GM12872 (cell line): ENCODE data around the gene RALGAPA1.

Experiments
- CTCF ChIP-seq: IDR thresholded peaks from 3 replicates; pipeline ENCODE4 v1.5.1; 2011; ENCODE audit warnings: low read depth, mild to moderate bottlenecking, low read length, moderate library complexity; ENCODE audit not compliant: insufficient read depth

The RALGAPA1 gene

DNA sequence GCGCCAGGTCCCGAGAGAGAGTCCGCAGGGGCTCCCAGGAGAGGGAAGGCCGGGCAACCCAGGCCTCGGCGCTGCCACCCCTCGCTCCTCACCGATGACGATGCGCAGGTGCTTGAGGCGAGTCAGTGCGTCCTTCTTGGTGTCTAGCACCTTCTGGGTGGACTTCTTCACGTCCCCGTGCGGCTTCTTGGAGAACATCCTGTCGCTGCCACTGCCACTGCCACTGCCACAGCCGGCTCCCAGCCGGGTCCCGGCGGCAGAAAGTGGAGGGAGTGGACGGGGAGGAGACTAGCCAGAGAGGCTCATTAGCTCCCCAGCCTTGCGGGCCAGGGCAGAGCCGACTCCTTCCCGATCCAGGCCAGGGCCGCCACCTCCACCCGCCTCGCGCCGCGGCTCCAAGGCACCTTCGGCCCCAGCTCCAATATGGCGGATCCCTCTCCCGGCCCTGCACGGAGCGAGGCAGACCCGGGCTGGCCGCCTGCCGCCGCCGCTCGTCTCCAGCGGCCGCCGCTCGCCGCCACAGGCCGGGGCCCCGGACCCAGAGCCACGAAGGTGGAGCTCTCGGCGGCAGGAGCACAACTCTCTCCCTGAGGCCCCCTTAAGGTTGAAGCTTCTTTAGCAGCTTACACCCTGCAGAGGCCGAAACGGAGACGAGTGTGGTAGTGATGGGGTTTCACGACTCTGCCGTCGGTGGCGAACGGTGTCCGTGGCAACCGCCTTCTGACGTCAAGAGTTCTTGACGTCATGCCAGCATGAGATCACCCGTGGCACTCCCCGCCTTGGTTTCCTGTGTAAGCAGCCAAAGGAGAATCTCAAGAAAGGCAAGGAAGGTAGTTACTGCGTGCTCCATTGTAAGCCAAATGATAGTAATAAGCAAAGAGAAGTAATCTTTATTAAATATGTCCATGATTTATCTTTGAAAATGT lies at the start of gene RALGAPA1:
RALGAPA1 (minus strand) TSS at position 658 of the 926 bp plus-strand sequence; CDS start at position 198, 460 bp downstream.
- TF ChIP-seq CTCF: peak; percentile 44; the same call in 2 of the 3 replicates

DNA sequence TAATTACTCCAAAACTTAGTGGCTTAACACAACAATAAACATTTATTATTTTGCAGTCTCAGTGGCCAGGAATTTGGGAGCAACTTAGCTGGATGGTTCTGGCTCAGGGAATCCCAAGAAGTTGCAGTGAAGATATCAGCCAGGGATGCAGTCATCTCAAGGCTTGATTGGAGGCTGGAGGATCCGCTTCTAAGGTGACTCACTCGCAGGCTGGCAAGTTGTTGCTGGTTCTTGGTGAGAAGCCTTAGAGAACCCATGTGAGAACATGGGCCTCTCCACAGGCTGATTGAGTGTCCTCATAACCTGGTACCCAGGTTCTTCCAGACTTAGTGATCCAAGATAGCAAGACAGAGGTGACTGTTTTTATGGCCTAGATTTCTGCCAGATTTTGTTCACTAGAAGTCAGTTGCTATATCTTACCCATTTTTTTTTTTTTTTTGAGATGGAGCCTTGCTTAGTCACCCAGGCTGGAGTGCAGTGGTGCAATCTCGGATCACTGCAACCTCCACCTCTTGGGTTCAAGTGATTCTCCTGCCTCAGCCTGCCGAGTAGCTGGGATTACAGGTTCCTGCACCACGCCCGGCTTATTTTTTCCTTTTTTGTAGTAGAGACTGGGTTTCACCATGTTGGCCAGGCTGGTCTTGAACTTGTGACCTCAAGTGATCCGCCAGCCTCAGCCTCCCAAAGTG lies 49.6 kb upstream of the RALGAPA1 start:
- TF ChIP-seq CTCF: no peak

GRCh38 chr14:35855876-35856481 lies 46.9 kb upstream of the RALGAPA1 start:
- TF ChIP-seq CTCF: no peak

DNA sequence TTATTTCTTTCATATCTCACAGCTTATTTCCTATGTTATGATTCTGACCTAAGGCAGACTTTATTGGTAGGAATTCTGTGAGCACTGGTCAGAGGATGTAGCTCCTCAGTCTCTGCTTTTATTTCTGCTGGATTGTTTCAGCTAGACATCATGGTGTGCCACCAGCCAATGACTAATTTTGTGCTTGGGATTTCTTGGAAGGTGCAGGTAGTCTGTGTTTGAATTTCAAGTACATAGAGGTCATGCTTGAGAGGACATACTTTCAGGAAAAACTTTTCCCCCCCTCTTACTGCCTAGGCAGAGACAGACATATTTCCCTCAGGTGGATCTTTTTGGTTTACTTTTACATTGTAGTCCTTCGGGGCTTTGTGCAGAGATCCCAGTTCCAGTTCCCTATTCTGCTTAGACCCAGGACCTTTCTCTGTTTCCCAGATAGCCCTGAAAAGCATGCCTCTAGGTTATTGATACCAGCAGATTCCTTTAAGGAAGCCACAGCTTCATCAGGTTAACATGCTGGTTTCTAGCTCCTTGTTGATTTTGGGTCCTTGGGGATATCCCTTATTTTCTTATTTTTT lies 45.7 kb upstream of the RALGAPA1 start:
- TF ChIP-seq CTCF: no peak

GRCh38 chr14:35853225-35853624 lies 44.1 kb upstream of the RALGAPA1 start:
- no peak for TF ChIP-seq CTCF

GRCh38 chr14:35851823-35852222 lies 42.7 kb upstream of the RALGAPA1 start:
- TF ChIP-seq CTCF: no peak

DNA sequence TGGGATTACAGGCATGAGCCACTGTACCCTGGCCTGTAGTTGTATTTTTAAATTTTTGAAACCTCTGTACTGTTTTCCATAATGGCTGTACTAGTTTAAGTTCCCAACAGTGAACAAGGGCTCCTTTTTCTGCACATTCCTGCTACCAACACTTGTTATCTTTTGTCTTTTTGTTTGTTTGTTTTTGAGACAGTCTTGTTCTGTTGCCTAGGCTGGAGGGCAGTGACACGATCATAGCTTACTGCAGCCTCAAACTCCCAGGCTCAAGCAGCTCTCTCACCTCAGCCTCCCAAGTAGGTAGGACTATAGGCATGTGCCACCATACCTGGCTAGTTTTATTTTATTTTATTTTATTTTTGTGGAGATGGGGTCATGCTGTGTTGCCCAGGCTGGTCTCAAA lies 40.0 kb upstream of the RALGAPA1 start:
- TF ChIP-seq CTCF: no peak
